Smooth muscle cell of the pulmonary artery (primary cell): ENCODE measurements around the gene CEP89. TPM values are rescaled to one million over a fixed set of nuclear protein-coding genes. Genes with fewer than 3 reads are reported as not detected.

Experiments
- total RNA-seq: library from RNA; depleted of rRNA; stranded (reverse); fragments of >200 nt; gene quantifications from 2 replicates; pipeline ENCODE4 v1.2.3, GENCODE V29; 2014

Gene CEP89
- 11.4 and 13.1 TPM in 2 replicates for total RNA-seq

GRCh38 chr19:32971715-32972540, at the start of gene CEP89, which contains the start of gene FAAP24:
CEP89 (minus strand) TSS chr19:32971958; CDS start chr19:32971874, 84 bp downstream.
FAAP24 (plus strand) TSS chr19:32972242; CDS start chr19:32973197, 955 bp downstream.

GRCh38 chr19:32869369-32869965, 102.3 kb downstream of the CEP89 start, which contains the start of gene SLC7A9:
SLC7A9 (minus strand) TSS chr19:32869767; CDS start chr19:32868534, 1,233 bp downstream.

Other genes with a start within 250 kb of the CEP89 start
- gene SLC7A9, start 102.2 kb downstream of the CEP89 start, total RNA-seq = 0.07 and 0.20 TPM in 2 replicates
- 0.98 and 1.1 TPM in 2 replicates for gene FAAP24, start 284 bp upstream of the CEP89 start, total RNA-seq
- gene RHPN2, start 92.9 kb upstream of the CEP89 start, total RNA-seq = 2.8 and 4.3 TPM in 2 replicates
- 5.7 and 6.0 TPM in 2 replicates for gene GPATCH1, start 109.2 kb upstream of the CEP89 start, total RNA-seq
- not detected in 2 replicates for gene WDR88, start 160.2 kb upstream of the CEP89 start, total RNA-seq
- 45.4 and 49.3 TPM in 2 replicates for gene LRP3, start 222.4 kb upstream of the CEP89 start, total RNA-seq